GM18502 (cell line): Measurements from ENCODE around the gene THTPA.
"Not testable (repeated sequence)": the region's sequence is repeated elsewhere in the genome, so short reads cannot be mapped to it uniquely, and the experiment has no call there.

Source experiments
- ATAC-seq: cut with Tn5 transposase; IDR thresholded peaks from one replicate; pipeline ENCODE4 v1.9.1; 2021; ENCODE audit warnings: mild to moderate bottlenecking; ENCODE audit not compliant: unreplicated experiment, poor library complexity

THTPA gene

DNA sequence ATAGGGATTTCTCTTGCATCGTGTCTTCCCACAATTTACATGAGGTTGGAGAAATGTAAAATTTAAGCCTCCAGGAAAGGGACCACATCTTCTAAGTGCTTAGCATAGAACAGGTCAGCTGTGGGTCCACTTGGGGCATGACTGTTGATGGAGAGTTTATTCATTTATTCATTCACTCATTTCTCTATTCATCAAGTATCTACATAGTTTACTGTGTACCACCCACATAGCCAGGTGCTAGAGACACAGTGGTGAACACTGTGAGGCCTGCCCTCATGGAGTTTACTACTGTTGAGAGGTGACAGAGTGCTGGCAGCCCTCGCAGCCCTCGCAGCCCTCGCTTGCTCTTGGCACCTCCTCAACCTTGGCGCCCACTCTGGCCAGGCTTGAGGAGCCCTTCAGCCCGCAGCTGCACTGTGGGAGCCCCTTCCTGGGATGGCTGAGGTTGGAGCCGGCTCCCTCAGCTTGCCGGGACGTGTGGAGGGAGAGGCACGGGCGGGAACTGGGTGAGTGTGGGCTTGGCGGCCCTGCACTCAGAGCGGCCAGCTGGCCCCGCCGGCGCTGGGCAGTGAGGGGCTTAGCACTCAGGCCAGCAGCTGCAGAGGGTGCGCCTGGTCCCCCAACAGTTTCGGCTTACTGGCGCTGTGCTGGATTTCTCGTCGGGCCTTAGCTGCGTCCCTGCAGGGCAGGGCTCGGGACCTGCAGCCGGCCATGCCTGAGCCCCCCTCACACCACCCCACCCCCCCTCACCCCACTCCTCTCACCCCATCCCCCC lies 24.3 kb downstream of the THTPA start:
- ATAC-seq = no peak

GRCh38 chr14:23580948-23581281 lies 24.8 kb downstream of the THTPA start:
- ATAC-seq = no peak

DNA sequence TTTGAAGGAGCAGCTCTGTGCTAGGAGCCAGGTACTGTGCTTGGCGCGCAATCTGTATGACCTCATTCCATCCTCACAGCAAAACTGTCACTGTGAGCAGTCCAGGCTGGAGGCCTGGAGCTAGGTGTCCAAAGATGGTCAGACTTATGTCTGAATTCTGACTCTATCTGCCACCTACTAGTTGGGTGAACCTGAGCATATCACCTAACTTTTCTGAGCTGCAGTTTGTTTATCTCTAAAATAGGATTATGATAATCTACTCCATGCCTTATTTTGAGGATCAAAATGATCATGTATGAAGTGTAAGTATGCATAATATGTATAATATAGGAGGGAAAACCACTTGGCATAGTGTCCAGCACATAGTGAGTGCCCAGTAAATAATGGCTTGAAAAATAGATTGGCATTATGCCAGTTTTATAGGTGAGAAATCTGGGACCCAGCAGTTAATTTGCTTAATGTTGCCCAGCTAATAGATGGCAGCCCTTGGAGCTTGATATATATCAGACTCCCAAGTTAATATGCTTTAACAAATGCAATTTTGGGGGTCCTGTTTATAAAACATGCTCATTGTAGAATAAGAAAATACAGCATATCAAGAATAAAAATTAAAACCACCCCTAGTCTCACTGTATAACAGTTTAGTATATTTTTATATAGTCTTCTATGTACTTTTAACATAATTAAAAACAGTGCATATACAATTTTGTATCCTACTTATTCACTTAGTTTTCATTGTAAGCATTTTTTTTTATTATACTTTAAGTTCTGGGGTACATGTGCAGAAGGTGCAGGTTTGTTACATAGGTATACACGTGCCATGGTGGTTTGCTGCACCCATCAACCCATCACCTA lies 27.1 kb downstream of the THTPA start:
- ATAC-seq = no peak

DNA sequence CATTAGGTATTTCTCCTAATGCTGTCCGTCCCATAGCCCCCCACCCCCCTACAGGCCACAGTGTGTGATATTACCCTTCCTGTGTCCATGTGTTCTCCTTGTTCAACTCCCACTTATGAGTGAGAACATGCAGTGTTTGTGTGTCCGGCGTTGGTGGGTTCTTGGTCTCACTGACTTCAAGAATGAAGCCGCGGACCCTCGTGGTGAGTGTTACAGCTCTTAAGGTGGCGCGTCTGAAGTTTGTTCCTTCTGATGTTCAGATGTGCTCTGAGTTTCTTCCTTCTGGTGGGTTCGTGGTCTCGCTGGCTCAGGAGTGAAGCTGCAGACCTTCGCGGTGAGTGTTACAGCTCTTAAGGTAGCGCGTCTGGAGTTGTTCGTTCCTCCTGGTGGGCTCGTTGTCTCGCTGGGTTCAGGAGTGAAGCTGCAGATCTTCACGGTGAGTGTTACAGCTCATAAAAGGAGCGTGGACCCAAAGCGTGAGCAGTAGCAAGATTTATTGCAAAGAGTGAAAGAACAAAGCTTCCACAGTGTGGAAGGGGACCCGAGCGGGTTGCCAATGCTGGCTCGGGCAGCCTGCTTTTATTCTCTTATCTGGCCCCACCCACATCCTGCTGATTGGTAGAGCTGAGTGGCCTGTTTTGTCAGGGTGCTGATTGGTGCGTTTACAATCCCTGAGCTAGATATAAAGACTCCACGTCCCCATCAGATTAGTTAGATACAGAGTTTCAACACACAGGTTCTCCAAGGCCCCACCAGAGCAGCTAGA lies 27.9 kb downstream of the THTPA start:
- ATAC-seq = not testable (repeated sequence)

DNA sequence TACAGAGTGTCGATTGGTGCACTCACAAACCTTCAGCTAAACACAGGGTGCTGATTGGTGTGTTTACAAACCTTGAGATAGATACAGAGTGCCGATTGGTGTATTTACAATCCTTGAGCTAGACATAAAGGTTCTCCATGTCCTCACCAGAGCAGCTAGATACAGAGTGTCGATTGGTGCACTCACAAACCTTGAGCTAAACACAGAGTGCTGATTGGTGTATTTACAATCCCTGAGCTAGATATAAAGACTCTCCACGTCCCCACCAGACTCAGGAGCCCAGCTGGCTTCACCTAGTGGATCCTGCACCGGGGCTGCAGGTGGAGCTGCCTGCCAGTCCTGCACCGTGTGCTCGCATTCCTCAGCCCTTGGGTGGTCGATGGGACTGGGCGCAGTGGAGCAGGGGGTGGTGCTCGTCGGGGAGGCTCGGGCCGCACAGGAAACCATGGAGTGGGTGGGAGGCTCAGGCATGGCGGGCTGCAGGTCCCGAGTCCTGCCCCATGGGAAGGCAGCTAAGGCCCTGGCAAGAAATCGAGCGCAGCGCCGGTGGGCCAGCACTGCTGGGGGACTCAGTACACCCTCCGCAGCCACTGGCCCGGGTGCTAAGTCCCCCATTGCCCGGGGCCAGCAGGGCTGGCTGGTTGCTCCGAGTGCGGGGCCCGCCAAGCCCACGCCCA lies 28.6 kb downstream of the THTPA start:
- not testable (repeated sequence) for ATAC-seq

DNA sequence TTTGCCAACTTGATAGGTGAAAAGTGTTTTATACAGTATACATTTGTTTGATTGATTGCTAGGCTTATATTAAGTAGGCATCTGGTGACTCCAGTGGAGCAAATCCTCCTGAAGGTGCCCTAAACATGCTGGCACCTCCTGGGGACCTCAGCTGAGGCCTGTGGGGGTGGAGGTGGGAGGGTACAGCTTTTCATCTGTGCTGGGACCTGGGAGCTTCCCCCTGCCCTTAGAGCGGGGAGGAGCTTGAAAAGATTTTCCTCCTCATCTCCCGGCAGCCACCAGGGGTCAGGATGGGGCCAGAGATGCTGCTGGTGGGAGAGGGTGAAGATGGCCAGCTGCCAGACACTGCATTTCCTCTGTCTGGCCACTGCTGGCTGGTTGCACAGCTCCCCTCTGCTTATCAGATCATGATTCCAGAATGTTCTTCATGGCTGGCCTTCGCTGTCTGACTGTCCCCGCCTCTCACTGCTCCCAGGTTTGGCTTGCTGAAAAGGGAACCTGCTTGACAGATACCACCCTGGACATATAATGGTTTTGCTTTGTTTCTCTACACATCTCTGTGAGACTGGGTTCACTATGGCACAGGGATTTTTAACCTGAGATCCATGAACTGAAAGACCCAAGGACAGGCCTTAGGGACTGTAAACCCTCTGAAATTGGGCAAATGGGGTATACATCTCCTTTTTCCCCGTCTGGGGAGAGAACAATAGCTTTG lies 33.0 kb downstream of the THTPA start:
- ATAC-seq = peak; percentile 98

GRCh38 chr14:23589606-23590005 lies 33.5 kb downstream of the THTPA start:
- no peak for ATAC-seq

DNA sequence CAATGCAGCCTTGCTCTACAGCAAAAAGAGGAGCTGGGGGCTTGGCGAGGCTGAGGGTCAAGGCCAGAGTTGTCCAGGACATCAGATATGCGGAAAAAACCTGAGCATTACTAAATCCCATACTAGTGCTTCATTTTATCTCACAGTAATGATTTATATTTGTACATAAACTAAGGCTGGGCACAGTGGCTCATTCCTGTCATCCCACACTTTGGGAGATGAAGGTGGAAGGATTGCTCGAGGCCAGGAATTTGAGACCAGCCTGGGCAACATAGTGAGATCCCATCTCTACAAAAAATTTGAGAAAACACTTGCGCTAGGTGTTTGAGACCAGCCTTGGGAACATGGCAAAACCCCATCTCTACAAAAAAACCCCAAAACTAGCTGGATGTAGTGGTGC lies 34.1 kb downstream of the THTPA start:
- ATAC-seq = no peak

DNA sequence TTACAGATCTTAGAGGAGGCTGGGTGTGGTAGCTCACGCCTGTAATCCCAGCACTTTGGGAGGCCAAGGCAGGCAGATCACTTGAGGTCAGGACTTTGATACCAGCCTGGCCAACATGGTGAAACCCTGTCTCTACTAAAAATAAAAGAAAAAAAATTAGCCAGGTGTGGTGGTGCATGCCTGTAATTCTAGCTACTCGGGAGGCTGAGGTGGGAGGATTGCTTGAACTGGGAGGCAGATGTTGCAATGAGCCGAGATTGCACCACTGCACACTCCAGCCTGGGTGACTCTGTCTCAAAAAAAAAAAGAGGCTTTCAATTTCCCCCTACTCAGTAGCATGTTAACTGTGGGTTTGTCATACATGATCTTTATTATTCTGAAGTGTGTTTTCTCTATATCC lies 38.1 kb downstream of the THTPA start:
- ATAC-seq = not testable (repeated sequence)

DNA sequence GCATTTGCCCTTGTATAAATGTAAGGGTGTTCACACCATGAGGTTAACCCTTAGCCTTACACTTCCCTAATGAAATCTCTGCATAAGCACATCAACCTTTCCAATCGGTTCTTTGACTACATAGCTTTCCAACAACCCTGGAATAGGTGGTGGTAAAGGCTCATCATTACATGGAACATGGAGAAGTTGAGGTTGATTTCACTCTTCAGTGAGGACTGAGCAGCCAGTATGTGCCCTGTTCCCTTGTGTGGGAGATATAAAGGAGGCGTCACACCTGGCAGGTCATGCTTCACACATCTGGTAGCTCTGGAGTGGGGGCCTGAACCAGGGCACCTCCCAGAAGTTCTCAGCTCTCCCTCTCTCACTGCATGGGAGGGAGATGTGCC lies 44.2 kb downstream of the THTPA start:
- no peak for ATAC-seq

DNA sequence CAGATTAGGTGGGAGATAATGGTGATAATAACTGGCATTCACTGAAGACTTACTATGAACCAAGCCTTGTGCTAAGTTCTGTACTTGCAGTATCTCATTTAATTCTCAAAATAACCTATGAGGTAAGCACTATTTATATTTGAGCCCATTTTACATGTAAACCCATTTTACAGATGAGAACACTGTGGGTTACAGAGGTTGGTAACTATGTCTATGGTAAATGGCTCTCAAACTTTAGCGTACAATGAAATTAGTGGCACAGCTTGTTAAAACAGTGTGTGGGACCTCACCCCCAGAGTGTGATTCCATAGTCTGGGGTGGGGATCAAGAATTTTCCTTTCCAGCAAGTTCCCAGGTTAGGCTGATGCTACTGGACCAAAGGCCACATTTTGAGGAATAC lies 44.7 kb downstream of the THTPA start:
- no peak for ATAC-seq

- ATAC-seq = no peak
Measured at GRCh38 chr14:23601424-23601823, 45.4 kb downstream of the THTPA start.

- no peak for ATAC-seq
Measured at GRCh38 chr14:23601845-23602180, 45.7 kb downstream of the THTPA start.

- no peak for ATAC-seq
Measured at GRCh38 chr14:23602181-23603095, 46.4 kb downstream of the THTPA start.

DNA sequence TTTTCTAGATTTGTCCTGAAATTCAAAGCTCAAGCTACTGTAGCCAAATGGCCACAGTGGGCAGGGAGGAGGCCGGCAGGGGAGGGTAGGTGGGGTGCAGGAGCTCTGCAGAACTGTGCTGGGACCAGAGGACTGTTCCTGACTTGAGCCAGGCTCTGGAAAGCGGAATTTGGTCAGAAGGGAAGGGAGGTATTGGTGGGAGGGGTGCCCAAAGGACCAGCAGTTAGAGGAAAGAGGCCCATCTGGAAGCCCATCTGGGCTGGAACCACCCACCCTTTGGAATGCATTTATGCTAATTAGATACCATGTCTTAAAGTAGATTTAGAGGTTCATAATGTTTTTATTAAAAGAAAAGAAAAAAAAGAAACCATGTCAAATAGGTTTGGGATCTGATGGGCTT lies 47.0 kb downstream of the THTPA start:
- no peak for ATAC-seq

DNA sequence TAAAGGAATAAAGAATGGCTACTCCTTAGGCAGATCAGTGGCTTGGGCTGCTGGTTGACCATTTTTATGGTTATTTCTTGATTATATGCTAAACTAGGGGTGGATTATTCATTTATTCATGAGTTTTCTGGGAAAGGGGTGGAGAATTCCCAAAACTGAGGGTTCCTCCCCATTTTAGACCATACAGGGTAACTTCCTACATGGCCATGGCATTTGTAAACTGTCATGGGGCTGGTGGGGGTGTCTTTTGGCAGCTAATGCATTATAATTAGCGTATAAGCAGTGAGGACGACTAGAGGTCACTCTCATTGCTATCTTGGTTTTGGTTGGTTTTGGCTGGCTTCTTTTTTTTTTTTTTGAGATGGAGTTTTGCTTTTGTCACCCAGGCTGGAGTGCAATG lies 48.1 kb downstream of the THTPA start:
- no peak for ATAC-seq

- no peak for ATAC-seq
Measured at GRCh38 chr14:23604675-23605170, 48.7 kb downstream of the THTPA start.

- ATAC-seq = peak; percentile 88
Measured at GRCh38 chr14:23605931-23606585, 50.0 kb downstream of the THTPA start.
